ENCODE data around the gene CAMKK2. TPM values are rescaled to one million over a fixed set of nuclear protein-coding genes. Genes with fewer than 3 reads are reported as not detected.

Gene CAMKK2
- total and polyA plus RNA-seq, 2 of the 4 experiments (the other 2 are of a cell fraction): 15.2 to 24.7 TPM

DNA sequence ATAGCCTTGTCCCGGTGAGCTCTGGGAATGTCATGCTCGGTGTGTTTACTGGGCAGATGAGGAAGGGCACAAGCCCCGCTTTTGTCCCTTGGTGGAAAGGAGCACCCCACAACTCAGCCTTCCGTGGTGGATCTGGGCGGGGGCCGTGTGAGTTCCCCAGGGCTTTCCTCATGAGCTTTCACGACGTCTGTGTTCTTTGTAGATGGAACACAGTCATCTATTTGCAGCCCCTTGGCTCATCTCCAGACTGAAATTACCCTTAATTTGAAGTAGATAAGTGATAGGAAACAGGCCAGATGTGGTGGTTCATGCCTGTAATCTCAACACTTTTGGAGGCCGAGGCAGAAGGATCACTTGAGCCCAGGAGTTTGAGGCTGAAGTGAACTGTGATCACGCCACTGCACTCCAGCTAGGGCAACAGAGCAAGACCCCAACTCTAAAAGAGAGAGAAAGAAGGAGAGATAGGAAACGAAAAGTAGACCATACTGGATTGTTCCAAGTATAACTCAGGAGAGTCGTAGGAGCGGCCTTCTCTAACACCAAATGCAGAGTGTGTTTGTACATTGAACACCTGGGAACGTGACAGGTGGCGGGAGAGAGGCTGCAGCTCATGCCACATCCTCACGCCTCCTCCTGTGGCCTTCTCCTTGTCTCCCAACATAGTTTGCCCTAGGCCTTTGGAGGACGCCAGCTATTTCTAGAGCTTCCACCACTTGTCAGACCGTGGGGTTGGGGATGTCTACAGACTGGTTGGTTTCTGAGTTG is 77.7 kb downstream of the CAMKK2 start:
- H3K79me1 ChIP-seq (ENCODE audit: low read depth in 1 of 2, low read length in 2 of 2): peaks cover 0 to 19% of the 10 kb centered on the region in 2 experiments; a peak in 2 of 4 replicates
- TF ChIP-seq MAFK (IDR thresholded peaks at IDR 0.05; ENCODE audit: low read depth, low read length) (no peak), POLR2A (IDR thresholded peaks at IDR 0.05; ENCODE audit: low read depth, low read length) (no peak), NFE2L2 (IDR thresholded peaks at IDR 0.05; ENCODE audit: low read depth, low read length) (no peak), MAZ (IDR thresholded peaks at IDR 0.05; ENCODE audit: borderline replicate concordance, low read depth, low read length) (no peak), MXI1 (IDR thresholded peaks at IDR 0.05; ENCODE audit: borderline replicate concordance, low read depth, low read length) (no peak)
- ChIA-PET POLR2A (ENCODE audit: unreplicated experiment) (no interaction called here), CTCF (no interaction called here)
- no peak overlapping the region for H3K4ac ChIP-seq (ENCODE audit: low read depth, low read length)
- H3K4me3 ChIP-seq (ENCODE audit: insufficient read depth, low read depth, low read length): no peak overlapping the region
- WGBS, 2 experiments (ENCODE audit: extremely low coverage in 2 of 2, insufficient read length in 1 of 2): 69% methylated on average over 3 of the region's 18 CpGs; no CpG with 5 or more reads in 1 of the 2 experiments
- no peak overlapping the region for H3K18ac ChIP-seq (ENCODE audit: low read depth, low read length)
- H3K27me3 ChIP-seq (ENCODE audit: control insufficient read depth, insufficient read depth, low read length): no peaks in the 10 kb centered on the region
- no peak overlapping the region for H2AFZ ChIP-seq (replicated peaks; ENCODE audit: low read length, poor library complexity)
- in situ Hi-C loops (cut with MboI; ENCODE audit: low sequenced_read_pairs): no loop called here
- no peak overlapping the region for H2BK20ac ChIP-seq (ENCODE audit: low read depth, low read length)
- H2AK9ac ChIP-seq (replicated peaks; ENCODE audit: low read depth, low read length, poor library complexity): no peak overlapping the region
- no peak overlapping the region for H4K91ac ChIP-seq (ENCODE audit: insufficient read depth, low read depth, low read length)
- no peak overlapping the region for H3K27ac ChIP-seq (ENCODE audit: insufficient read depth, low read length)
- no peak overlapping the region for H4K5ac ChIP-seq (ENCODE audit: low read depth, low read length)
- H3K56ac ChIP-seq (ENCODE audit: extremely low read depth, insufficient read depth, low read length): no peak overlapping the region
- H2AK5ac ChIP-seq (ENCODE audit: low read depth, low read length): no peak overlapping the region
- no peaks in the 10 kb centered on the region for H4K20me1 ChIP-seq (ENCODE audit: insufficient read depth, low read length)
- H3K14ac ChIP-seq (replicated peaks; ENCODE audit: low read depth, low read length): no peak overlapping the region
- ATAC-seq (ENCODE audit: low read depth) (no peak), DNase-seq (no peak)
- H3K9me3 ChIP-seq (ENCODE audit: control insufficient read depth, insufficient read depth, low read length): no peaks in the 10 kb centered on the region
- dilution Hi-C loops (cut with HindIII; ENCODE audit: low sequenced_read_pairs, unreplicated experiment): no loop called here
- no peak overlapping the region for H3K4me2 ChIP-seq (ENCODE audit: low read depth, low read length)
- H2BK15ac ChIP-seq (ENCODE audit: low read depth, low read length): no peak overlapping the region
- no TSS peak for BruUV-seq (replicated peaks)
- H3K9me1 ChIP-seq (ENCODE audit: insufficient read depth, low read length): peaks cover 6% of the 10 kb centered on the region; the same call in 1 of the 2 replicates
- H2BK120ac ChIP-seq (ENCODE audit: low read depth, low read length): no peak overlapping the region
- H3K36me3 ChIP-seq (ENCODE audit: control insufficient read depth, insufficient read depth, low read length): peaks cover 4% of the 10 kb centered on the region; the same call in 1 of the 2 replicates
- intact Hi-C loops (cut with micrococcal nuclease): no loop called here
- peaks cover 3% of the 10 kb centered on the region; the same call in 1 of the 2 replicates for H3K4me1 ChIP-seq (ENCODE audit: control insufficient read depth, insufficient read depth, low read length)
- no peak overlapping the region for H3K23ac ChIP-seq (ENCODE audit: low read depth, low read length)
- no peak overlapping the region for H4K8ac ChIP-seq (ENCODE audit: low read depth in 2 of 2, low read length in 2 of 2)
- no peak overlapping the region for H3K9ac ChIP-seq (ENCODE audit: low read depth, low read length)
- H2BK5ac ChIP-seq (ENCODE audit: low read depth, low read length, poor library complexity, severe bottlenecking): no peak overlapping the region
